NCI-H1092 treated with DMSO at 0.1 percent for 48 hours (cell line): ENCODE results near the gene ZNF792.
"Not testable (repeated sequence)": the region's sequence is repeated elsewhere in the genome, so short reads cannot be mapped to it uniquely, and the experiment has no call there.

Experiments
- DNase-seq: peaks from one replicate; lab custom pipeline; 2025; lab: John Stamatoyannopoulos, UW

Gene ZNF792

GRCh38 chr19:34925278-34925855 is 38.7 kb downstream of the ZNF792 start:
- DNase-seq = no peak

DNA sequence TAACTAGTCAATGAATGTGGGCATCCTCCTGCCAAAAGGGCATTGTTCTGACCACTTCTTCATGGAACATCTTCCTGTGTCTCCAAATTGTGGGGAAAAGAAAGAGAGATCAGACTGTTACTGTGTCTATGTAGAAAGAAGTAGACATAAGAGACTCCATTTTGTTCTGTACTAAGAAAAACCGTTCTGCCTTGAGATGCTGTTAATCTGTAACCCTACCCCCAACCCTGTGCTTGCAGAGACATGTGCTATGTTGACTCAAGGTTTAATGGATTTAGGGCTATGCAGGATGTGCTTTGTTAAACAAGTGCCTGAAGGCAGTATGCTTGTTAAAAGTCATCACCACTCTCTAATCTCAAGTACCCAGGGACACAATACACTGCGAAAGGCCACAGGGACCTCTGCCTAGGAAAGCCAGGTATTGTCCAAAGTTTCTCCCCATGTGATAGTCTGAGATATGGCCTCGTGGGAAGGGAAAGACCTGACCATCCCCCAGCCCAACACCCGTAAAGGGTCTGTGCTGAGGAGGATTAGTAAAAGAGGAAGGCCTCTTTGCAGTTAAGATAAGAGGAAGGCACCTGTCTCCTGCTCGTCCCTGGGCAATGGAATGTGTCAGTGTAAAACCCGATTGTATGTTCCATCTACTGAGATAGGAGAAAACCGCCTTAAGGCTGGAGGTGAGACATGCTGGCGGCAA is 43.8 kb downstream of the ZNF792 start:
- DNase-seq = not testable (repeated sequence)

- no peak for DNase-seq
Observed at GRCh38 chr19:34918190-34918589, 45.8 kb downstream of the ZNF792 start.

DNA sequence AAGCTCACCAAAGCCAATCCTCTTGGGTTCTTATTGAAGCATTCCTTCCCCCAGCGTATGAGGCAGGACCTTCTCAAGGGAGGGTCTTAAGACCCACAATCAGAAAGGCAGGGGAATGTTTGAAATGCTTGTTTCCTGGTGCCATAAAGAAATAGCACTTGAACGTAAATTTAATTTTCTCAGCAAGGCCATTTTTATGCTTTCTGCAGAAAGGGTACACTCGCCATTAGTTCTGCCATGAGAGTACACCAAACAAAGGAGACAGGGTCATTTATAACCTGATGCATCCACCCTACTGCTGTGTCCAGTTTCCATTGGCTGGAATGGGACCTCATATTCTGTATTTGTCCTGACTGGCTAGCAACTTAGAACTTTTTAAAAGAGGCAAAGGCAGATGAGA is 46.9 kb downstream of the ZNF792 start:
- DNase-seq = not testable (repeated sequence)

- no peak for DNase-seq
Observed at GRCh38 chr19:34910770-34911169, 53.3 kb downstream of the ZNF792 start.
